Stimulated activated CD4-positive, alpha-beta T cell treated with anti-CD3 and anti-CD28 coated beads, Interleukin-2, amount 100 ng/mL, for 4 hours (primary cell): ENCODE results near the gene KLHDC10.
"Not testable (repeated sequence)": the region's sequence is repeated elsewhere in the genome, so short reads cannot be mapped to it uniquely, and the experiment has no call there.

Experiments used
- DNase-seq: peaks from one replicate; pipeline ENCODE4 v3.0.0-alpha.2; 2020; ENCODE audit warnings: low read depth

Gene KLHDC10

GRCh38 chr7:130069978-130070860, at the start of gene KLHDC10:
Gene KLHDC10 (plus strand): TSS chr7:130070534. CDS start chr7:130070644, 110 bp downstream.
- peak; percentile 93 for DNase-seq

DNA sequence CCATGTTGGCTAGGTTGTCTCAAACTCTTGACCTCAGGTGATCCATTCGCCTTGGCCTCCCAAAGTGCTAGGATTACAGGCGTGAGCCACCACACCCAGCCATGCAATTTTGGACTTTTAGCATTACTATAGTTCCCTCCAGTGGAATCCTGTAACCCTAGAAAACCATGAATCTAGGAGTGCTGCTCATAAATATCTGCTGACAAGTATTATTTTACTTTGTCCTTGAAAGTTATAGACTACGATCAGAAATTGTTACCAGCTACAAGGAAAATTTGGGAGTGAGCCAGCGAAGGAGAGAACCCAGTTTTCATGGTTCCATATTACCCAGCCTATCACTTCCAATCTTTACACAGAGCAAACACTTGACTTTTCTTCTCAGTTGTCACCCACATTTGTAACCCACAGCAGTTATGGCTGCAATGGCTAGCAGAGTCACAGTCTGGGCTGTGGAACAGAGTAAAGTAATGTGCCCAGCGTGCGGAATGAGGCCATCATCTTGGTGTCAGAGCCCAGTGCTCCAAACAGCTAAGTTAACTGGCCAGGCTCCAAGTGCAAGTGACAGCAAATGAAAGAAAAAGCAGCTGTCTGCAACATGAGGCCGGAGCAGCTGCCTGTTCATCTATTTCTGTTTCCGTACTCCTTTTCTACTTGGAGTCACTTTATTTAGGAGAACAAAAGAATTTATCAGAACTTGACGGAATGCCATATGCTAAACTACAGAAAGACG, 49.1 kb upstream of the KLHDC10 start:
- no peak for DNase-seq

- no peak for DNase-seq
Measured at GRCh38 chr7:130022115-130022514, 48.2 kb upstream of the KLHDC10 start.

DNA sequence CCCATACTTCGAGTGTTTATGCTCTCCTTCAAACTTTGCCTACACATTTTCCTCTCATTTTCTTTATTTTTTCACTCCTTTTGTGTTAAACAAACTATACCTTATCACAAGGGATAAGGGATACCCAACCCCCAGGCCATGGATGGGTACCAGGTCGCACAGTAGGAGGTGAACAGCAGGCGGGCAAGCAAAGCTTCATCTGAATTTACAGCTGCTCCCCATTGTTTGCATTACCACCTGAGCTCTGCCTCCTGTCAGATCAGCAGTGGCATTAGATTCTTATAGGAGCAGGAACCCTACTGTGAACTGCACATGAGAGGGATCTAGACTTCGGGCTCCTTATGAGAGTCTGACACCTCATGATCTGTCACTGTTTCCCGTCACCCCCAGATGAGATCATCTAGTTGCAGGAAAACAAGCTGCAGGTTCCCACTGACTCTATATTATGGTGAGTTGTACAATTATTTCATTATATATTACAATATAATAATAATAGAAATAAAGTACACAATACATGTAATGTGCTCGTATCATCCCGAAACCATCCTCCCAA, 47.6 kb upstream of the KLHDC10 start:
- DNase-seq = no peak

- no peak for DNase-seq
Measured at GRCh38 chr7:130024390-130024789, 45.9 kb upstream of the KLHDC10 start.

GRCh38 chr7:130032698-130033097, 37.6 kb upstream of the KLHDC10 start:
- DNase-seq = no peak

DNA sequence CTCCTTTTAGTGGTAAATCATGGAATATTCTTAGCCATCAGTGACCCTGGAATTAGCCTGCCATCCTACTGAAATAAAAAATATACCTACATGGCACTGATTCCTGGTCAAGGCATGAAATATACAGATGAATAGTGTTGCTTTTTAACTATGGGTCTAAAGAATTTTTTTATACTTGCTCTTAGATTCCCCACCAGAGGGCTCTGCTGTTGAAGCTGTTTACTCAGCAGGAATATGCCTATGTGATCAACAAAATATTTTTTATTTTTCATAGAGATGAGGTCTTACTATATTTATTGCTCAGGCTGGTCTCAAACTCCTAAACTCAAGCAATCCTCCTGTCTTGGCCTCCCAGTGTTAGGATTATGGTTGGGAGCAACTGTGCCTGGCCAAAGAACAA, 32.6 kb upstream of the KLHDC10 start:
- DNase-seq = no peak

DNA sequence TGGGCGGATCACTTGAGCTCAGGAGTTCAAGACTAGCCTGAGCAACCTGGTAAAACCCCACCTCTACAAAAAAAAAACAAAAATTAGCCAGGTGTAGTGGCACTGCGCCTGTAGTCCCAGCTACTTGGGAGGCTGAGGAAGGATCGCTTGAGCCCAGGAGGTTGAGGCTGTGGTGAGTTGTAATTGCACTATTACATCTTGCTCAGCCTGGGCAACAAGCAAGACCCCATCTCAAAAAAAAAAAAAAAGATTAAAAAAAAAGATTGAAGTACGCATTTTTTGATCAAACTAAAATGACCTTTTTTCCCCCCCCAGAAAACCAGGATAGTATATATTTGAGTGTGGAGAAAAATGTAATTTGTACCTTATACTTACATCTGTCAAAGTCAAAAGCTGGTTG, 29.8 kb upstream of the KLHDC10 start:
- no peak for DNase-seq

- DNase-seq = no peak
Measured at GRCh38 chr7:130047831-130048230, 22.5 kb upstream of the KLHDC10 start.

DNA sequence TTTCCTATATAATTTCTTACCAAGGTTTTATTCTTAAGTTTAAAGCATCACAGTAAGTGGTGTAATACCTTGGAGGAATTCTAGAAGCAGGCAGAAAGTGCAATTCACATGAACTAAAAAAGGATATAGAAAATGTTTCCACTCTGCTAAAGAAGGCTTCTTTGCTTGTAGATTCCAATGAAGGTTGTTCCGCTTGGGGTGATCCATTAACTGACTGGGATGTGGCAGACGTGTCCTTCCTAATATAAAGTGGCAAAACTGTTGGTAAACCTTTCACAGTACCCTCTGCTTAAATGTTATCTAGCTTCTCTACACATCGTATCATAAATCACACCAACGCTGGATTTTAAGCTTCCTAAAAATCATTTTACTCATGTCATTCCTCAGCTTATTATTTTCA, 21.4 kb upstream of the KLHDC10 start:
- DNase-seq = no peak

- DNase-seq = not testable (repeated sequence)
Measured at GRCh38 chr7:130052250-130052649, 18.1 kb upstream of the KLHDC10 start.

DNA sequence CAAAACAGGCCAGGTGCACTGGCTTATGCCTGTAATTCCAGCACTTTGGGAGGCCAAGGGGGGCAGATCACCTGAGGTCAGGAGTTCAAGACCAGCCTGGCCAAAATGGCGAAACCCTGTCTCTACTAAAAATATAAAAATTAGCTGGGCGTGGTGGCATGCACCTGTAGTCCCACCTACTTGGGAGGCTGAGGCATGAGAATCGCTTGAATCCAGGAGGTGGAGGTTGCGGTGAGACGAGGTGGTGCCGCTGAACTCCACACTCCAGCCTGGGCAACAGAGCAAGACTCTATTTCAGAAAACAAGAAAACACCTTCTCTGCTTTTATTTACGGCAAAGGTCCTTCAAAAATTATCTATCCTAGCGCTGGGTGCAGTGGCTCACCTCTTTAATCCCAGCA, 15.1 kb upstream of the KLHDC10 start:
- not testable (repeated sequence) for DNase-seq

- no peak for DNase-seq
Measured at GRCh38 chr7:130062246-130062645, 8.1 kb upstream of the KLHDC10 start.

GRCh38 chr7:130063036-130063435, 7.3 kb upstream of the KLHDC10 start:
- DNase-seq = peak; percentile 49

DNA sequence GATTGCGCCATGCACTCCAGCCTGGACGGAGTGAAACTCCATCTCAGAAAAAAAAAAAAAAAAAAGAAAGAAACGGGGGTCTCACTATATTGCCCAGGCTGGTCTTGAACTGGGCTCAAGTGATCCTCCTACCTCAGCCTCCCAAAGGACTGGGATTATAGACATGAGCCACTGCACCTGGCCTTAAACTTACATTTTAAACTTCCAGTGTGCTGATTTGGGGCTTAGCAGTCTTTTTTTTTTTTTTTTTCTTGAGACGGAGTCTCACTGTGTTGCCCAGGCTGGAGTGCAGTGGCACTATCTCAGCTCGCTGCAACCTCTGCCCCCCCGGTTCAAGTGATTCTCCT, 5.8 kb upstream of the KLHDC10 start:
- not testable (repeated sequence) for DNase-seq

DNA sequence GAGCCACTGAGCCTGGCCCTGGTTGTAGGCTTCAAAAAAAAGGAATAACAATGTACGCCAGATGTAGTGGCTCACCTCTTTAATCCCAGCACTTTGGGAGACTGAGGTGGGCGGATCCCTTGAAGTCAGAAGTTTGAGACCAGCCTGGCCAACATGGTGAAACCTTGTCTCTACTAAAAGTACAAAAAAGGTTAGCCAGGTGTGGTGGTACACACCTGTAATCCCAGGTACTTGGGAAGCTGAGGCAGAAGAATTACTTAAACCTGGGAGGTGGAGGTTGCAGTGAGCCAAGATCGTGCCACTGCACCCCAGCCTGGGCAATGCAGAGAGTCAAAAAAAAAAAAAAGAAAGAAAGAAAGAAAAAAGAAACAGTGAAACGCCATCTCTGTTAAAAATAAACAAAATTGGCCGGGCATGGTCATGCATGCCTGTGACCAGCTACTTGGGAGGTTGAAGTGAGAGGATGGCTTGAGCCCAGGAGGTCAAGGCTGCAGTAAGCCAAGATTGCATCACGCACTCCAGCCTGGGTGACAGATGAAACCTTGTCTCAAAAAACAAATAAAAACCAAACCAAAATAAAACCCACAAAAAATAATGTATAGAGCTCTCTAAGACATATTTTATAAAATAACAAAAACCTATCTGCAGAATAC, 4.7 kb upstream of the KLHDC10 start:
- no peak for DNase-seq

- DNase-seq = no peak
Measured at GRCh38 chr7:130069179-130069977, 956 bp upstream of the KLHDC10 start.

DNA sequence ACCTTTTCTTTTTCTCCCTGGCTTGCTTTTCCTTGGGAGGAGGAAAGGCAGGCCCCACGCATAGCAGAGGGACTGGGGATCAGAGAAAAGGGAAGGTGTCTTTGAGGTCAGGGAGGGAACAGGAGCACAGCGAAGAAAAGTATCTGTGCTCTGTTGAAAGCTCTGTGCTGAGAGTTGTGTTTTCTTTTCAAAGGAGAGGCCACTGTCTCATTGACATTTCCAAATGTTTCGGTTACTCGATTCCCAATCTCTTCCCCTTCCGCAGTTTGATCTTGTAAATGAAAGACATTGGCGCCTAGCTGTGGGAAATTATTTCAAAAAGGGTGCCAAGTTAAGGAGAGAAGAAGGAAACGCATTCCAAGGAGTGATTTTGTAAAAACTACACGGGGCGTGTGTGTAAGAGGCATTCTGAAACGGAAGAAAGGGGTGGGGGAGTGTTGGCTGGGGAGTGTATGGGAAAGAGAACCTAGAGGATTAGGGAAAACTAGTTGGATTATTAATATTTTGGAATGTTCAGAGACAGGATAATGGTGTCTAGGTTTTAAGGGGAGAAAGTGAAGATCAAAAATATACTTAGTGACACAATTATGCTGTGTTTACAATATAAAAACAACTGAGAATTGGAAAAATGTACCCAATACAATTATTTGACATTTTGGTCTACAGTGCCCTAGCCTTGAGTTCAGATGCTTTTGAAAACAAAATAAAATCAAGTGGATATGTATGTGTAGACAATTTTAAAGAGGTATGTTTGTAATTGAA, 708 bp downstream of the KLHDC10 start:
- no peak for DNase-seq

GRCh38 chr7:130071701-130072622, 1.6 kb downstream of the KLHDC10 start:
- DNase-seq = peak; percentile 40
